Astrocyte (in vitro differentiated cells and primary cell): ENCODE results near the gene HAUS8.

ENCODE experiments used
- EZH2 ChIP-seq: IDR thresholded peaks from 2 replicates; pipeline ENCODE4 v1.6.1; 2012; ENCODE audit warnings: mild to moderate bottlenecking, low read length, inconsistent platforms; ENCODE audit not compliant: insufficient read depth
- TF ChIP-seq, protein P1 (sequence below): IDR thresholded peaks from 2 replicates; pipeline ENCODE4 v1.5.1; 2011; ENCODE audit warnings: low read depth, mild to moderate bottlenecking, inconsistent platforms, low read length, moderate library complexity; ENCODE audit not compliant: insufficient read depth

DNA sequence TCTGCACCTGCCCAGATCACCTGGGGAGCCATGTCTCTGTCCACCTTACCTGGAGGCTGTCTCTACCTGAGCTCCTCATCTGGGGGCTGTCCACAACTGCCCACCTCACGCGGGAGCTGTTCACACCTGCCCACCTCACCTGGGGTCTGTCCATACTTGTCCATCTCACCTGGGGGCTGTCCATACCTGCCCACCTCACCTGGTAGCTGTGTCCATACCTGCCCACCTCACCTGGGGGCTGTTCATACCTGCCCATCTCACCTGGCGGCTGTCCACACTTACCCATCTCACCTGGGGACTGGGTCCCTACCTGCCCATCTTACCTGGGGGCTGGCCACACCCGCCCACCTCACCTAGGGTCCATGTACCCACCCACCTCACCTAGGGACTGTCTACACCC is 38.6 kb downstream of the HAUS8 start:
- no peak for TF ChIP-seq EZH2
- TF ChIP-seq, protein P1, sequence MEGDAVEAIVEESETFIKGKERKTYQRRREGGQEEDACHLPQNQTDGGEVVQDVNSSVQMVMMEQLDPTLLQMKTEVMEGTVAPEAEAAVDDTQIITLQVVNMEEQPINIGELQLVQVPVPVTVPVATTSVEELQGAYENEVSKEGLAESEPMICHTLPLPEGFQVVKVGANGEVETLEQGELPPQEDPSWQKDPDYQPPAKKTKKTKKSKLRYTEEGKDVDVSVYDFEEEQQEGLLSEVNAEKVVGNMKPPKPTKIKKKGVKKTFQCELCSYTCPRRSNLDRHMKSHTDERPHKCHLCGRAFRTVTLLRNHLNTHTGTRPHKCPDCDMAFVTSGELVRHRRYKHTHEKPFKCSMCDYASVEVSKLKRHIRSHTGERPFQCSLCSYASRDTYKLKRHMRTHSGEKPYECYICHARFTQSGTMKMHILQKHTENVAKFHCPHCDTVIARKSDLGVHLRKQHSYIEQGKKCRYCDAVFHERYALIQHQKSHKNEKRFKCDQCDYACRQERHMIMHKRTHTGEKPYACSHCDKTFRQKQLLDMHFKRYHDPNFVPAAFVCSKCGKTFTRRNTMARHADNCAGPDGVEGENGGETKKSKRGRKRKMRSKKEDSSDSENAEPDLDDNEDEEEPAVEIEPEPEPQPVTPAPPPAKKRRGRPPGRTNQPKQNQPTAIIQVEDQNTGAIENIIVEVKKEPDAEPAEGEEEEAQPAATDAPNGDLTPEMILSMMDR: no peak
